Panc1 (cell line): ENCODE results near the gene GRP.

Experiments
- CTCF ChIP-seq: fragments of 450-650 bp; IDR thresholded peaks from 2 replicates; pipeline ENCODE4 v1.5.1; 2017; ENCODE audit warnings: mild to moderate bottlenecking
- POLR2AphosphoS5 ChIP-seq: IDR thresholded peaks from 2 replicates; pipeline ENCODE4 v1.6.1; 2012; ENCODE audit warnings: mild to moderate bottlenecking, low read depth, low read length, moderate library complexity
- SIN3A ChIP-seq: IDR thresholded peaks from 2 replicates; pipeline ENCODE4 v1.6.1; 2012; ENCODE audit warnings: low read depth, mild to moderate bottlenecking, low read length, moderate library complexity, borderline replicate concordance; ENCODE audit not compliant: insufficient read depth
- TF ChIP-seq, protein P1 (sequence below), 2 experiments: IDR thresholded peaks; 2 replicates each; pipeline ENCODE4 v1.6.1; 2011 to 2012; ENCODE audit warnings: low read depth in 2 of 2, control low read depth in 1 of 2, low read length in 1 of 2, mild to moderate bottlenecking in 1 of 2, moderate library complexity in 1 of 2; ENCODE audit not compliant: insufficient read depth in 1 of 2

DNA sequence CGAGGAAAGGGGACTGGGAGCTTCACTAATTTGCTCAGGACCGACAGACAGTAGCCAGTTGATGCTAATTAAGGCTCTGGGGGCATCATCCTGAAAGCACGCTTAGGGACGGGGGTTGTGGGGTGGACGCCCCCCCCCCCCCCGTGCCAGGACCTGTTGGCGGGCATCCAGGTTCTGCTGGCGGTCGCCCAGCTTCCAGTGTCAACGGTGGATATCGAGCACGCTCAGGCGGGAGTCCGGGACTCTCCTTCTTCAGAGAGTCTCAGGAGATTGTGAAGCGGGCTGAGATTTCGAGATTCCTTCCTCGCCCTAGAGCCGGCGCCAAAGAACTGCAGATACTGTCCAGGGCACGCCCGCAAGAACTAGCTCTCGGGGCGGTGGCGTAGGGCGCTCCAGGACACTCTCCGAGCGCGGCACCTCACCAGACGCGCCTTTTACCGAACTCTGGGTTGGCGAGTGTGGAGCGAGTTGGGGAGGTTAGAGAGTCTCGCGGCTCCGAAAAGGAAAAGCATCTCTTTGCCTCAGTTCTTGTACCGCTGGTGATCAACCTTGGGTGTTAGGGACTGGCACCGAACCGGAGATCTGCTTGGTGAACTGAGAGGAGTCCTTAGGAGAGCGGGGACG lies 47.7 kb downstream of the GRP start:
- TF ChIP-seq CTCF, result no peak; the same call in 1 of the 2 replicates
- TF ChIP-seq POLR2AphosphoS5, result no peak
- TF ChIP-seq, protein P1, sequence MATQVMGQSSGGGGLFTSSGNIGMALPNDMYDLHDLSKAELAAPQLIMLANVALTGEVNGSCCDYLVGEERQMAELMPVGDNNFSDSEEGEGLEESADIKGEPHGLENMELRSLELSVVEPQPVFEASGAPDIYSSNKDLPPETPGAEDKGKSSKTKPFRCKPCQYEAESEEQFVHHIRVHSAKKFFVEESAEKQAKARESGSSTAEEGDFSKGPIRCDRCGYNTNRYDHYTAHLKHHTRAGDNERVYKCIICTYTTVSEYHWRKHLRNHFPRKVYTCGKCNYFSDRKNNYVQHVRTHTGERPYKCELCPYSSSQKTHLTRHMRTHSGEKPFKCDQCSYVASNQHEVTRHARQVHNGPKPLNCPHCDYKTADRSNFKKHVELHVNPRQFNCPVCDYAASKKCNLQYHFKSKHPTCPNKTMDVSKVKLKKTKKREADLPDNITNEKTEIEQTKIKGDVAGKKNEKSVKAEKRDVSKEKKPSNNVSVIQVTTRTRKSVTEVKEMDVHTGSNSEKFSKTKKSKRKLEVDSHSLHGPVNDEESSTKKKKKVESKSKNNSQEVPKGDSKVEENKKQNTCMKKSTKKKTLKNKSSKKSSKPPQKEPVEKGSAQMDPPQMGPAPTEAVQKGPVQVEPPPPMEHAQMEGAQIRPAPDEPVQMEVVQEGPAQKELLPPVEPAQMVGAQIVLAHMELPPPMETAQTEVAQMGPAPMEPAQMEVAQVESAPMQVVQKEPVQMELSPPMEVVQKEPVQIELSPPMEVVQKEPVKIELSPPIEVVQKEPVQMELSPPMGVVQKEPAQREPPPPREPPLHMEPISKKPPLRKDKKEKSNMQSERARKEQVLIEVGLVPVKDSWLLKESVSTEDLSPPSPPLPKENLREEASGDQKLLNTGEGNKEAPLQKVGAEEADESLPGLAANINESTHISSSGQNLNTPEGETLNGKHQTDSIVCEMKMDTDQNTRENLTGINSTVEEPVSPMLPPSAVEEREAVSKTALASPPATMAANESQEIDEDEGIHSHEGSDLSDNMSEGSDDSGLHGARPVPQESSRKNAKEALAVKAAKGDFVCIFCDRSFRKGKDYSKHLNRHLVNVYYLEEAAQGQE (IDR thresholded peaks at IDR 0.05; ENCODE audit: insufficient read depth in 1 of 2, low read depth in 2 of 2, low read length in 1 of 2), result no peak
- TF ChIP-seq SIN3A, result no peak
